ENCODE results near the gene RELCH.
A peak's percentile ranks its signal among the peaks of the same experiment; 100 is the strongest.

RELCH gene

GRCh38 chr18:62187543-62188510 is 772 bp downstream of the RELCH start:
- DNase-seq: peak; percentile 31

DNA sequence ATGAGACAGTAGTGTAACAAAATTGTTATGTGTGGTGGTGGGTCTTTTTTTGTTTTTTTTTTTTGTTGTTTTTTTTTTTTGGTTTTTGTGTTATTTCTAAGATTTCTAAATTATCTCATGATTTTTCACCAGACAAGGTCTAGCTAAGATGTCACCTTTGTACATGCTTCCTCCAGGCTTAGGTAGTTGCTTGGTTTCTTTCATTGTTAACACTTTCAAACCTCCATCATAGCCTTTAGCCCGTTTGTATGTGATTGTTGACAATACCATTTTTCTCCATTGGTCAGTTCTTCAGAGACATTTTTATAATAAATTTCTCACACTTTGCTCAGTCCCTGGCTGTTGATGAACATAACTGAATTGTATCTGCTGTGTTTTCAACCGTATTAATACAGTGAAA is 2.2 kb downstream of the RELCH start:
- no peak for DNase-seq

- no peak for DNase-seq
Measured at GRCh38 chr18:62196079-62196478, 9.0 kb downstream of the RELCH start.

- no peak for DNase-seq
Measured at GRCh38 chr18:62196980-62197379, 9.9 kb downstream of the RELCH start.

- no peak for DNase-seq
Measured at GRCh38 chr18:62198259-62198658, 11.2 kb downstream of the RELCH start.

DNA sequence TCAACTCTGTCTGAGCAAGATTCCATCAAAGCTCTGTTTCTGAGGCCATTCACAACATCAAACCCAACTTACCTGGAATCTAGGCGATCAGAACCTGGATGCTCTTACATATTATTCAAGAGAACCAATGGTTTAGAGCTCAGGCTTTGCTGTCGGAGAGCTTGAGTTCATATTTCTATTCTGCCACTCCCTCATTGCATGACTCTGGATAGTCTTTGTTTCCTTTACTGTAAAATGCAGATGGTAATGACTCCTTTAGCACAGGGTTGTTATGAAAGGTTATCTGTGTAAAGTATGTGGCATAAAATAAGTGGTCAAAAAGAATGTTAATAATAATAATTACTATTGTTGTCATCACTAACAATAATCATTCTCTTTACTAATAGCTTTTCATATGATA is 12.6 kb downstream of the RELCH start:
- no peak for DNase-seq

- DNase-seq: no peak
Measured at GRCh38 chr18:62200121-62200914, 13.3 kb downstream of the RELCH start.

DNA sequence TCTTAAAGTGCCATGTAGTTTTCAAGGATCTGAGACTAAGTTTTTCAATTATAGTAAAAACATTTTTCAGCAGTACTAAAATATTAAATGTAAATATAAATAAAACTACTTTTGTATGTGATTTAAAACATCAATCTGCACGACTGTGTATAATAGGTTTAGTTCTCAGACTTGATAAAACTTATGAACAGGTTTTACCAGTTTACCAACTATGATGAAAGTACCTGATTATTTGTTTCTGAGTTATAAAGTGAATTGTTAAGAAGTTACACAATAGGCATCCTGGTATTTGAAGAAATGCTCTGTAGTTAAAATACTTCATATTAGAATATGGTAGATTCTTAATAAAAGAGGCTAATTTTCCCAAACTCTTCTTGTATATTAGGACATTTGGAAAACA is 14.8 kb downstream of the RELCH start:
- DNase-seq: no peak

DNA sequence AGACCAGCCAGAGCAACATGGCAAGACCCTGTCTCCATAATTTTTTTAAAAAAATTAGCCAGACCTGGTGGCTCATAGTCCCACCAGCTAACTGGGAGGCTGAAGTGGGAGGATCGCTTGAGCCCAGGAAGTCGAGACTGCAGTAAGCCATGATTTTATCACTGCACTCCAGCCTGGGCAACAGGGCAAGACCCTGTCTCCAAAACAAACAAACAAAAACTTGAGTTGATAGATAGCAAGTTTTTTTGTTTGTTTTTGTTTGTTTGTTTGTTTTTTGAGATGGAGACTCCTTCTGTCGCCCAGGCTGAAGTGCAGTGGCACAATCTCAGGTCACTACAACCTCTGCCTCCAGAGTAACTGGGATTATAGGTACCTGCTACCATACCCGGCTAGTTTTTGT is 18.8 kb downstream of the RELCH start:
- no peak for DNase-seq

DNA sequence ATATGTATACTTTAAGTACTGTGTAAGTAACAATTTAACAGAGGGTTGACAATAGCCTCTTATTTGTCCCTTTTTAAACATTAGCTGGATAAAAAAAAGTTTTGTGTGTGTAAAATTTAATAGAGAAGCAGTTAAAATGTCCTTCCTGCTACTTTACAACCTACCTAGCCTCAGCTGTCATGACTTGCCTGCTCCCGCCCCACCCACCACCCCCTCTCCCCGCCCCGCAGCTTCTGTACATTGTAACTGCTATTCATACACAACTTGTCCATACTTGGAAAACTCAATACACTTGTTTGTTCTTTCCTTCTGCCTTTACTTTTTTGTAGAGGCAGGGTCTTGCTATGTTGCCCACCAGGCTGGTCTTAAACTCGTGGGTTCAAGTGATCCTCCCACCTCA is 19.5 kb downstream of the RELCH start:
- no peak for DNase-seq

GRCh38 chr18:62209046-62209445 is 22.0 kb downstream of the RELCH start:
- no peak for DNase-seq

- DNase-seq: no peak
Measured at GRCh38 chr18:62210138-62210537, 23.1 kb downstream of the RELCH start.

GRCh38 chr18:62211325-62211828 is 24.3 kb downstream of the RELCH start:
- no peak for DNase-seq

DNA sequence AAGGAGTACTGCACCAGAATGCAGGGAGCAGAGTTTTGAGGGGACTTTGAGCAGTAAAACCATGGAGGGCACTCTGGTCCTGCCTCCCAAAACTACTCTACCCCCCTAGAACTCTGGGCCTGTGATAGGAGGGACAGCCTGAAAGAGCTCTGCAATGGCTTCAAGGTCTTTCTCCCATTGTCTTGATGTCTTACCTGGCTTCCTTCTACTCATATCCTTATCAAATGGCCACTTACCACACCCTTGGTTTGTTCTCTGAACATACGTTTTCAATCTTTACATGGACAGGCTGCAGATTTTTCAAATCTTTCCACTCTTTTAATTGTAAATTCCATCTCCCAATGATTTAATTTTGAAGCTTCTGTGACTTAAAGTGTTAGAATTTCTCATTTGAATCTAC is 27.7 kb downstream of the RELCH start:
- DNase-seq: no peak

- no peak for DNase-seq
Measured at GRCh38 chr18:62224229-62224628, 37.2 kb downstream of the RELCH start.

- DNase-seq: no peak
Measured at GRCh38 chr18:62226047-62226446, 39.0 kb downstream of the RELCH start.

DNA sequence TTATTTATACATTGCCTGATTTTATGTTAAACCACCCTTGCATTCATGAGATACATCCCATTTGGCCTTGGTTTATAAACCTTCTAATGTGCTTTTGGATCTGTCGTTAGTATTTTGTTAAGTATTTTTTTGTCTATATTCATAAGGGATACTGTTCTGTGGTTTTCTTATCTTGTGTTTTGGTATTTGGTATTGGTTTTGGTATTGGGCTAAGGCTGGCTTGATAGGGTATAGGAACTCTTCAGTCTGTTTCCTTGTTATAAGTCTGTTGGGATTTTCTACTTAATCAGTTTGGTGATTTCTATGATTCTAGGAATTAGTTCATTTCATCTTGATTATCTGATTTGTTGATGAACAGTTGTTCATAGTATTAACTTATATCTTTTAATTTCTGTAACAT is 49.2 kb downstream of the RELCH start:
- DNase-seq: no peak

DNA sequence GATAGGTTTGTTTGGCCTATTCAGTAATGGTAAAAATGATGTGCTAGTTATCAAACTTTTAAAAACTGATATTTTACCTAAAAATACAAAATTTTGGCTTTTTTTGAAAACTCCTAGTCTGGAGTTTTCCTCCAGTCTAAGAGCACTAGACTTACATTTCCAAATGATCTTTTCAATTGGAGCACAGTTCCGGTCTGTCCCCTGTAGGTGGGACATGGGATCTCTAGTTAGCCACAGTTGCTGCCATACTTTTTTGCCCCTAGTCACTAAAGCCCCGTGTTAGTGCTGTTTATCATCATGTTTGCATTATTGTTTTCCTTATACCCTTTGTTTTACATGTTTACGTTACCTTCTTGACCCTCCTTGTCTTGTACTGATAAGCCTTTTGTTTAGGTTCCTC is 52.4 kb downstream of the RELCH start:
- DNase-seq: no peak

GRCh38 chr18:62242955-62243354 is 55.9 kb downstream of the RELCH start:
- no peak for DNase-seq

DNA sequence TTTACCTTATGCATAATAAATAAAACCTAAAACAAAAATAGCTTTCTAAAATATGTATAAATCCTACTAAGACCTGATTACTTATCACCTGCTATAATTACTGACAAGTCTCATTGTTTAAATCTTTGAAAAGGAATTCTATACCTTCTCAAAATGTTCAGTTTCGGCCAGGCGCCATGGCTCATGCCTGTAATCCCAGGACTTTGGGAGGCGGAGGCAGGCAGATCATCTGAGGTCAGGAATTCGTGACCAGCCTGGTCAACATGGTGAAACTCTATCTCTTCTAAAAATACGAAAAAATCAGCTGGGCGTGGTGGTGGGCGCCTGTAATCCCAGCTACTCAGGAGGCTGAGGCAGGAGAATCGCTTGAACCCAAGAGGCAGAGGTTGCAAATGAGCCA is 58.1 kb downstream of the RELCH start:
- DNase-seq: no peak

DNA sequence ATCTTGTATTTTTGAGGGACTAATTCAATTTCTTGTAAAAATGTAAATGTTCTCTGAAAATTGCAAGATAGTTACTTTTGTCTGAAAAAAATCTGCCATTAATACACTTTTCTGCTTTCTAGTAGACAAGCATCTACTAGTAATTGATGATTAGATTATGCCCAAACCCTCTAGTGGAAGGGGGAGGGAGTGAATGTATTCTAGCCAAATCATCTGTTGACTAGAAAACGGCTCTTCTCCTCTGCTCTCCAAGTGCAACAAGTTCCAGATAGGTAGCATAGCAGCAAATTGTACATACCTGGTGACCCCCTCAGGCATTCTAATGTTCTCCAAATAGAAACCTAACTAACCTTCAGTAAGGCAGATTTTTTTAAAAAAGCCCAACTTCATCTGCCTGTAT is 58.6 kb downstream of the RELCH start:
- DNase-seq: no peak

GRCh38 chr18:62248313-62248712 is 61.3 kb downstream of the RELCH start:
- no peak for DNase-seq

DNA sequence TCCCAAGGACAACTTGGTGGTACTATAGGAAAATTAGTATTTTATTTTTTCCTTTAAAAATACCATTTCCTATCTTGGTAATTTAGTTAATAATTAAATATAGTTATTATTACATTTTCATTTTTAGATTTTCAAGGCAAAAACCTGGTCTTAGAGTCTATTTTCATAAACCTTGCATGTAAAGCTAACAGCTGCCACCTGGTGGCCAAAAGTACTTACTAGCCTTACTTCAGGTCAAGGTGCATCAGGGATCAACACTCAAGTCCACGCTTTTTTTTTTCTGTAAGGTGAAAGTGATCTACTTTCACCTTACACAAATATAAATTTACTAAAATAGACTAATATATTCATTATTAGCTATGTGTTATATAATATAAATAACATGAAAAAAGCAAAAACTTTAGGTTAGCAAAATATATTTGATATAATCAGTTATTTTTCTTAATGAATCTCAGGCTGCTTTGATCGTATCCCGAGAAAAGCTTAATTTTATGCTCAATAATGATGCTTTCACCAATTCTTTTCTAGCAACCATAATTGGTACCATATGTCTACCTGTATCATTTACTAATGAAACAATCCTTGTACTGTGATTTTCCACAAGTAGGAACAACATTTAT is 62.5 kb downstream of the RELCH start:
- DNase-seq: peak; percentile 67

All from EL (cell line).